K562 (cell line): Measurements from ENCODE around the gene MPL. TPM values are rescaled to one million over a fixed set of nuclear protein-coding genes. Genes with fewer than 3 reads are reported as not detected.
A peak's percentile ranks its signal among the peaks of the same experiment; 100 is the strongest.

Source experiments
- ATF1 ChIP-seq, 2 experiments: fragments of 450-650 bp in 1 of 2; IDR thresholded peaks; 2 replicates each; pipeline ENCODE4 v1.6.1; 2016; ENCODE audit warnings: missing compliant biosample characterization in 1 of 2, missing genetic modification characterization in 1 of 2
- CHAMP1 ChIP-seq: fragments of 450-650 bp; IDR thresholded peaks from 2 replicates; pipeline ENCODE4 v1.6.1; 2016; ENCODE audit warnings: mild to moderate bottlenecking
- ETS2 ChIP-seq: IDR thresholded peaks from 2 replicates; pipeline ENCODE4 v1.6.1; 2016; ENCODE audit warnings: borderline replicate concordance, missing genetic modification characterization, mild to moderate bottlenecking, moderate library complexity, missing compliant biosample characterization; ENCODE audit not compliant: poor library complexity, severe bottlenecking
- GABPA ChIP-seq: fragments of 200-800 bp; sonication (Bioruptor generic); conservative IDR thresholded peaks from 2 replicates; pipeline ENCODE4 v1.6.1; 2016; ENCODE audit warnings: low read depth, missing genetic modification characterization, missing compliant biosample characterization
- HDGF ChIP-seq: fragments of 450-650 bp; IDR thresholded peaks from 2 replicates; pipeline ENCODE4 v1.6.1; 2016
- KLF6 ChIP-seq: fragments of 250-450 bp; sonication (Bioruptor Pico); IDR thresholded peaks from 2 replicates; pipeline ENCODE4 v1.4.0; 2020; ENCODE audit warnings: mild to moderate bottlenecking, moderate library complexity, borderline replicate concordance
- POLR2G ChIP-seq: fragments of 200-400 bp; formaldehyde crosslinking; IDR thresholded peaks from 2 replicates; pipeline ENCODE4 v1.6.1; 2017; ENCODE audit warnings: low read depth, mild to moderate bottlenecking, antibody characterized with exemption, low read length, moderate library complexity
- SAFB ChIP-seq: fragments of 200-400 bp; formaldehyde crosslinking; IDR thresholded peaks from 2 replicates; pipeline ENCODE4 v1.6.1; 2017; ENCODE audit warnings: low read depth, low read length, borderline replicate concordance
- SRSF1 ChIP-seq: fragments of 200-400 bp; formaldehyde crosslinking; IDR thresholded peaks from 2 replicates; pipeline ENCODE4 v1.6.1; 2017; ENCODE audit warnings: mild to moderate bottlenecking, low read depth, low read length, moderate library complexity
- STAT5A ChIP-seq: IDR thresholded peaks from 2 replicates; pipeline ENCODE4 v1.6.1; 2012; ENCODE audit warnings: low read length, inconsistent platforms, borderline replicate concordance
- TOE1 ChIP-seq, 2 experiments: fragments of 450-650 bp in 1 of 2; sonication (generic) in 1 of 2; formaldehyde crosslinking in 1 of 2; IDR thresholded peaks; 2 replicates each; pipeline versions ENCODE4 v1.7.1 to v1.8.0; 2016 to 2022; ENCODE audit warnings: borderline replicate concordance in 2 of 2, mild to moderate bottlenecking in 2 of 2, antibody characterized with exemption in 1 of 2, inconsistent platforms in 1 of 2, low read depth in 1 of 2, missing genetic modification reagents in 1 of 2, moderate library complexity in 1 of 2
- ZNF354B ChIP-seq: fragments of 250-450 bp; sonication (Bioruptor Pico); IDR thresholded peaks from 2 replicates; pipeline ENCODE4 v1.4.0; 2020
- ZNF57 ChIP-seq: fragments of 450-650 bp; formaldehyde crosslinking; IDR thresholded peaks from 2 replicates; pipeline ENCODE4 v1.4.0; 2020; ENCODE audit warnings: mild to moderate bottlenecking, moderate library complexity
- polyA plus RNA-seq, 8 experiments: library from polyadenylated mRNA; depleted of rRNA in 4 of 8; stranded (reverse) in 5 of 8; unstranded in 3 of 8; fragments of >200 nt; fragmentation: Nextera tagmentation in 2 of 8; fragmentation: Illumina TruSeq in 1 of 8; extraction: Ambion mirVana in 2 of 8; extraction: Trizol in 1 of 8; gene quantifications; 2 replicates each; pipeline versions ENCODE4 v1.2.1 to v1.2.3, GENCODE V29; 2011 to 2014; ENCODE audit warnings: inconsistent platforms in 1 of 8, missing spikeins in 1 of 8
- total RNA-seq, 7 experiments: library from RNA; depleted of rRNA in 6 of 7; stranded (reverse); fragments of >200 nt in 6 of 7; fragmentation: Illumina TruSeq in 2 of 7; extraction: Trizol in 2 of 7; gene quantifications; 2 replicates each; pipeline versions ENCODE4 v1.2.1 to v1.2.3, GENCODE V29; 2011 to 2021; ENCODE audit warnings: low replicate concordance in 1 of 7
- TF ChIP-seq, protein P1 (sequence below): fragments of 450-650 bp; formaldehyde crosslinking; conservative IDR thresholded peaks from 2 replicates; pipeline ENCODE4 v1.4.0; 2022; ENCODE audit warnings: mild to moderate bottlenecking, missing genetic modification characterization
- TF ChIP-seq, protein P2 (sequence below): fragments of 200-400 bp; formaldehyde crosslinking; IDR thresholded peaks from 2 replicates; pipeline ENCODE4 v1.6.1; 2017; ENCODE audit warnings: mild to moderate bottlenecking, low read depth, low read length, moderate library complexity

The MPL gene
- total and polyA plus RNA-seq, 9 of the 15 experiments (the other 6 are each of a cell fraction or from before 2014, with no cell fraction given) = not detected

DNA sequence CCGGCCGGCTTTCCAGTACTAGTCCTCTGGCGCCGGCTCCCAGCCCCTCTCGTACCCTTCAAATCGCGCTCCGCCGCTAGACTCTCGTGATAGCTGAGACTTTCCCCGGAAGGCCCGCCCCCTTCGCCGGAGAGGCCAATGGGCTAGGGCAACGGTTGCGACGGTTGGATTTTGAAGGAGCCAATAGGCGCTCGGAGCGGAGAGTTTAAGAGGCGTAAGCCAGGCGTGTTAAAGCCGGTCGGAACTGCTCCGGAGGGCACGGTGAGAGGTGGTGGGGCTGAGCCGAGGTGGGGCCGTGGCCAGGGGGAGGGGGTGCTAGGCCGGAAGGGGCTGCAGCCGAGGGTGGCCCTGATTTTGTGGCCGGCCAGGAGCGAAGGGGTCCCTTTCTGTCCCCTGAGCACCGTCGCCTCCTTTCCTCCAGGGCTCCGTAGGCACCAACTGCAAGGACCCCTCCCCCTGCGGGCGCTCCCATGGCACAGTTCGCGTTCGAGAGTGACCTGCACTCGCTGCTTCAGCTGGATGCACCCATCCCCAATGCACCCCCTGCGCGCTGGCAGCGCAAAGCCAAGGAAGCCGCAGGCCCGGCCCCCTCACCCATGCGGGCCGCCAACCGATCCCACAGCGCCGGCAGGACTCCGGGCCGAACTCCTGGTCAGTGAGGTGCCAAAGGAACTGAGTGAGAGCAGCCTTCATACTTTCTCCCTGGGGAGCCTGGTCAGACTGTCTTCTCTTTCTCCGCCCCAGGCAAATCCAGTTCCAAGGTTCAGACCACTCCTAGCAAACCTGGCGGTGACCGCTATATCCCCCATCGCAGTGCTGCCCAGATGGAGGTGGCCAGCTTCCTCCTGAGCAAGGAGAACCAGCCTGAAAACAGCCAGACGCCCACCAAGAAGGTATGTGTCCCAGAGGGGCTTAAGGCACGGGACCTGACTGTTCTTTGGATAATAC, 21.4 kb downstream of the MPL start, which contains the start of gene CDC20 (continued):
- TF ChIP-seq, protein P1, sequence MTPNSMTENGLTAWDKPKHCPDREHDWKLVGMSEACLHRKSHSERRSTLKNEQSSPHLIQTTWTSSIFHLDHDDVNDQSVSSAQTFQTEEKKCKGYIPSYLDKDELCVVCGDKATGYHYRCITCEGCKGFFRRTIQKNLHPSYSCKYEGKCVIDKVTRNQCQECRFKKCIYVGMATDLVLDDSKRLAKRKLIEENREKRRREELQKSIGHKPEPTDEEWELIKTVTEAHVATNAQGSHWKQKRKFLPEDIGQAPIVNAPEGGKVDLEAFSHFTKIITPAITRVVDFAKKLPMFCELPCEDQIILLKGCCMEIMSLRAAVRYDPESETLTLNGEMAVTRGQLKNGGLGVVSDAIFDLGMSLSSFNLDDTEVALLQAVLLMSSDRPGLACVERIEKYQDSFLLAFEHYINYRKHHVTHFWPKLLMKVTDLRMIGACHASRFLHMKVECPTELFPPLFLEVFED (CRISPR knock-in tag) = no peak
- TF ChIP-seq CHAMP1 = peak; percentile 97
- TF ChIP-seq TOE1 (IDR thresholded peaks at IDR 0.05; ENCODE audit: borderline replicate concordance) = 0 out of 2 replicates have a peak, but pooled peaks have one; percentile 39
- TF ChIP-seq TOE1 (CRISPR knock-in tag; IDR thresholded peaks at IDR 0.05; ENCODE audit: borderline replicate concordance, low read depth) = peak; percentile 83; the same call in 1 of the 2 replicates
- no peak for TF ChIP-seq ZNF57 (CRISPR knock-in tag)
- no peak for TF ChIP-seq HDGF
- TF ChIP-seq ATF1 (CRISPR knock-in tag; IDR thresholded peaks at IDR 0.05) = no peak
- TF ChIP-seq ATF1 (tag; IDR thresholded peaks at IDR 0.05) = peak; percentile 70
- TF ChIP-seq STAT5A = no peak
- TF ChIP-seq ETS2 (tag) = no peak
- TF ChIP-seq POLR2G = peak; percentile 98
- no peak for TF ChIP-seq ZNF354B
- no peak for TF ChIP-seq SAFB
- TF ChIP-seq GABPA (tag) = peak; percentile 94
- TF ChIP-seq KLF6 (CRISPR knock-in tag) = no peak
- TF ChIP-seq, protein P2, sequence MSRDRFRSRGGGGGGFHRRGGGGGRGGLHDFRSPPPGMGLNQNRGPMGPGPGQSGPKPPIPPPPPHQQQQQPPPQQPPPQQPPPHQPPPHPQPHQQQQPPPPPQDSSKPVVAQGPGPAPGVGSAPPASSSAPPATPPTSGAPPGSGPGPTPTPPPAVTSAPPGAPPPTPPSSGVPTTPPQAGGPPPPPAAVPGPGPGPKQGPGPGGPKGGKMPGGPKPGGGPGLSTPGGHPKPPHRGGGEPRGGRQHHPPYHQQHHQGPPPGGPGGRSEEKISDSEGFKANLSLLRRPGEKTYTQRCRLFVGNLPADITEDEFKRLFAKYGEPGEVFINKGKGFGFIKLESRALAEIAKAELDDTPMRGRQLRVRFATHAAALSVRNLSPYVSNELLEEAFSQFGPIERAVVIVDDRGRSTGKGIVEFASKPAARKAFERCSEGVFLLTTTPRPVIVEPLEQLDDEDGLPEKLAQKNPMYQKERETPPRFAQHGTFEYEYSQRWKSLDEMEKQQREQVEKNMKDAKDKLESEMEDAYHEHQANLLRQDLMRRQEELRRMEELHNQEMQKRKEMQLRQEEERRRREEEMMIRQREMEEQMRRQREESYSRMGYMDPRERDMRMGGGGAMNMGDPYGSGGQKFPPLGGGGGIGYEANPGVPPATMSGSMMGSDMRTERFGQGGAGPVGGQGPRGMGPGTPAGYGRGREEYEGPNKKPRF = no peak
- no peak for TF ChIP-seq SRSF1
